Ishikawa (cell line): Measurements from ENCODE around the gene IGSF8.

Experiments
- CEBPB ChIP-seq: IDR thresholded peaks from 2 replicates; pipeline ENCODE4 v1.6.1; 2012
- CREB1 ChIP-seq: IDR thresholded peaks from 2 replicates; pipeline ENCODE4 v1.6.1; 2012; ENCODE audit warnings: low read depth
- EGR1 ChIP-seq: IDR thresholded peaks from 2 replicates; pipeline ENCODE4 v1.6.1; 2012
- EP300 ChIP-seq: IDR thresholded peaks from 2 replicates; pipeline ENCODE4 v1.6.1; 2012; ENCODE audit warnings: borderline replicate concordance
- FOXM1 ChIP-seq: IDR thresholded peaks from 2 replicates; pipeline ENCODE4 v1.6.1; 2012; ENCODE audit warnings: low read depth, borderline replicate concordance
- NFIC ChIP-seq: IDR thresholded peaks from 2 replicates; pipeline ENCODE4 v1.6.1; 2012
- RAD21 ChIP-seq: IDR thresholded peaks from 2 replicates; pipeline ENCODE4 v1.6.1; 2012; ENCODE audit warnings: low read depth
- TAF1 ChIP-seq: IDR thresholded peaks from 2 replicates; pipeline ENCODE4 v1.6.1; 2012; ENCODE audit warnings: low read depth, mild to moderate bottlenecking
- TCF12 ChIP-seq: IDR thresholded peaks from 2 replicates; pipeline ENCODE4 v1.6.1; 2012; ENCODE audit warnings: low read depth
- TEAD4 ChIP-seq: IDR thresholded peaks from 2 replicates; pipeline ENCODE4 v1.6.1; 2012
- YY1 ChIP-seq: IDR thresholded peaks from 2 replicates; pipeline ENCODE4 v1.6.1; 2012; ENCODE audit warnings: low read depth
- ZBTB7A ChIP-seq: IDR thresholded peaks from 2 replicates; pipeline ENCODE4 v1.6.1; 2012; ENCODE audit warnings: low read depth
- TF ChIP-seq, protein P1 (sequence below): IDR thresholded peaks from 2 replicates; pipeline ENCODE4 v1.6.1; 2012; ENCODE audit warnings: low read depth, mild to moderate bottlenecking
- TF ChIP-seq, protein P2 (sequence below): IDR thresholded peaks from 2 replicates; pipeline ENCODE4 v1.6.1; 2012
- TF ChIP-seq, protein P3 (sequence below): IDR thresholded peaks from 2 replicates; pipeline ENCODE4 v1.6.1; 2012

The IGSF8 gene

DNA sequence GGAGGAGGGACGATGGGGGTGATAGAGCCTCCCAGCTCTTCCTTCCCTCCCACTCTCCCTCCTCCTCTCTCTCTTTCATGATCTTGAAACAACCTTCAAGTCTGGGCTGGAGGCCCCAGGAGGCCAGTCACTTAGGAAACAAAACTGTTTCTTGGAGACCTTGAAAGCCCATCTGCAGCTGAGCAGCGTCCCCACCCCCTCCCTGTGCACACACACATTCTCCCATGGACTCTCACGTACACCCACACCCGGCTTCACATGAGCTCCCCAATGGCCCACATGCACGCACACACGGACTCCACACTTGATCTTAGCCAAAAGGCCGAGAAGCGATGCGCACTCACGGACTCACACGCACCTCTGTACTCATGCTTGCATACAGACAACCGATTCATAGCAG lies 13.9 kb upstream of the IGSF8 start:
- no peak for TF ChIP-seq EP300
- no peak for TF ChIP-seq RAD21
- TF ChIP-seq, protein P1, sequence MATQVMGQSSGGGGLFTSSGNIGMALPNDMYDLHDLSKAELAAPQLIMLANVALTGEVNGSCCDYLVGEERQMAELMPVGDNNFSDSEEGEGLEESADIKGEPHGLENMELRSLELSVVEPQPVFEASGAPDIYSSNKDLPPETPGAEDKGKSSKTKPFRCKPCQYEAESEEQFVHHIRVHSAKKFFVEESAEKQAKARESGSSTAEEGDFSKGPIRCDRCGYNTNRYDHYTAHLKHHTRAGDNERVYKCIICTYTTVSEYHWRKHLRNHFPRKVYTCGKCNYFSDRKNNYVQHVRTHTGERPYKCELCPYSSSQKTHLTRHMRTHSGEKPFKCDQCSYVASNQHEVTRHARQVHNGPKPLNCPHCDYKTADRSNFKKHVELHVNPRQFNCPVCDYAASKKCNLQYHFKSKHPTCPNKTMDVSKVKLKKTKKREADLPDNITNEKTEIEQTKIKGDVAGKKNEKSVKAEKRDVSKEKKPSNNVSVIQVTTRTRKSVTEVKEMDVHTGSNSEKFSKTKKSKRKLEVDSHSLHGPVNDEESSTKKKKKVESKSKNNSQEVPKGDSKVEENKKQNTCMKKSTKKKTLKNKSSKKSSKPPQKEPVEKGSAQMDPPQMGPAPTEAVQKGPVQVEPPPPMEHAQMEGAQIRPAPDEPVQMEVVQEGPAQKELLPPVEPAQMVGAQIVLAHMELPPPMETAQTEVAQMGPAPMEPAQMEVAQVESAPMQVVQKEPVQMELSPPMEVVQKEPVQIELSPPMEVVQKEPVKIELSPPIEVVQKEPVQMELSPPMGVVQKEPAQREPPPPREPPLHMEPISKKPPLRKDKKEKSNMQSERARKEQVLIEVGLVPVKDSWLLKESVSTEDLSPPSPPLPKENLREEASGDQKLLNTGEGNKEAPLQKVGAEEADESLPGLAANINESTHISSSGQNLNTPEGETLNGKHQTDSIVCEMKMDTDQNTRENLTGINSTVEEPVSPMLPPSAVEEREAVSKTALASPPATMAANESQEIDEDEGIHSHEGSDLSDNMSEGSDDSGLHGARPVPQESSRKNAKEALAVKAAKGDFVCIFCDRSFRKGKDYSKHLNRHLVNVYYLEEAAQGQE: no peak
- no peak for TF ChIP-seq NFIC
- TF ChIP-seq, protein P2, sequence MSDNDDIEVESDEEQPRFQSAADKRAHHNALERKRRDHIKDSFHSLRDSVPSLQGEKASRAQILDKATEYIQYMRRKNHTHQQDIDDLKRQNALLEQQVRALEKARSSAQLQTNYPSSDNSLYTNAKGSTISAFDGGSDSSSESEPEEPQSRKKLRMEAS: no peak
- no peak for TF ChIP-seq TAF1

DNA sequence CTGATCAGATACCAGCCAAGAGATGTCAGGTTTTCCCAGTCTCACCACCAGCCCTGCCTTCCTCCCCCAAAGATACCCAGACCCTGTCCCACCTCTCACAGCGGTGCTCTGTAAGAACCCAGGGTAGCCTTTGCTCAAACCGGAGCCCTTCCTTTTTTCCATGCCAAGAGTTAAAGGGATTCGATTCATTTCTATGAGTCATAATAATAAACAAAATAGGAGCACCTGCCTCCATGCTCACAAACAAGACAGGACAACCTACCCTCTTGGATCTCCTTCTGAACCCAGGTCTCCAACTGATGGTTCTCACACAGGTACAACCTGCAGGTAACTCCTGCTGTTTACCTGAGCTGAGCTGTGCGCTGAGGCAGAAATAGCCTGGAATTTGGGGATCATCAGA lies 11.3 kb upstream of the IGSF8 start:
- TF ChIP-seq FOXM1: no peak
- no peak for TF ChIP-seq RAD21
- no peak for TF ChIP-seq NFIC
- no peak for TF ChIP-seq EGR1
- TF ChIP-seq TEAD4: no peak
- TF ChIP-seq YY1: no peak
- TF ChIP-seq TAF1: no peak
- TF ChIP-seq TCF12: no peak
- TF ChIP-seq EP300: no peak
- no peak for TF ChIP-seq CREB1

DNA sequence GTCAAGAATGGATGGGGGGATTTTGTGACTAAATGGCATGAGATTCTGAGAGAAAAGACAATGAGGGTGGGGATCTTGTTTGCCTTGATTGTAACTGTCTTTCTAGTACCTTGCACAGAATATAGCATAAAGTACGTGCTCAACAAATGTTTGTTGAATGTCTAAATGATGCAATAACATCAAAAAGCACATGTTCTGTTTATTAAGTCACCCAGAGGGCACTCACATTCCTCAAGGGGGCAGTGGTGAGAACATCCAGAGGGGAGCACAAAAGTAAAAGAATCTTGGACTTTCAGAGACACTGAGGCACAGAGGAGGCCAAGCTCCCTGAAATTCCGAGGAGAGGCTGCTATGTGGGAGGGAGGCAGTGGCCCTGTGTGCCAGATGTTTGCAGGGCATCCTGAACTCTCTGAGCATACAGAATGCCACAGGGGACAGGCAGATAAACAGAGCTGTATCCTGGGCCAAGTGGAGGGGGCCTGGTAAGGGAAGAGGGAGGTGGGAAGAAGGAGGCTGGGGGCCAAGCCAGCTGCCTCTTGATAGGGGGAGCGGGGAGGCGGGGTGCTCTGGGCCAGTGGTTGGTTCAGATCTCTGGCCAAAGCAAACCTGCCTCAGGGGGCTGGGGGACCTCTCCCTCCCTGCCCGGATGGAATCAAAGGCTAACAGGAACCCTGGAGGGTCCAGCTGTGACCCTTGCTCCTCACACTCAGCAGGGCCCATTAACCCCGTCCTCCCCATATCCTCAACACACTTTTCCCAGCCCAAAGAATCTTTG lies 10.7 kb upstream of the IGSF8 start:
- TF ChIP-seq TEAD4 (peak; percentile 34), TAF1 (0 out of 2 replicates have a peak, but pooled peaks have one; percentile 38), EP300 (peak; percentile 53), ZBTB7A (0 out of 2 replicates have a peak, but pooled peaks have one; percentile 46), CREB1 (no peak), TCF12 (peak; percentile 50), CEBPB (peak; percentile 57; the same call in 1 of the 2 replicates), YY1 (no peak), NFIC (peak; percentile 45), FOXM1 (no peak), EGR1 (no peak), RAD21 (peak; percentile 15; the same call in 1 of the 2 replicates)
- TF ChIP-seq, protein P3, sequence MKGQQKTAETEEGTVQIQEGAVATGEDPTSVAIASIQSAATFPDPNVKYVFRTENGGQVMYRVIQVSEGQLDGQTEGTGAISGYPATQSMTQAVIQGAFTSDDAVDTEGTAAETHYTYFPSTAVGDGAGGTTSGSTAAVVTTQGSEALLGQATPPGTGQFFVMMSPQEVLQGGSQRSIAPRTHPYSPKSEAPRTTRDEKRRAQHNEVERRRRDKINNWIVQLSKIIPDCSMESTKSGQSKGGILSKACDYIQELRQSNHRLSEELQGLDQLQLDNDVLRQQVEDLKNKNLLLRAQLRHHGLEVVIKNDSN: no peak
- TF ChIP-seq, protein P1: no peak
- TF ChIP-seq, protein P2: peak; percentile 90

DNA sequence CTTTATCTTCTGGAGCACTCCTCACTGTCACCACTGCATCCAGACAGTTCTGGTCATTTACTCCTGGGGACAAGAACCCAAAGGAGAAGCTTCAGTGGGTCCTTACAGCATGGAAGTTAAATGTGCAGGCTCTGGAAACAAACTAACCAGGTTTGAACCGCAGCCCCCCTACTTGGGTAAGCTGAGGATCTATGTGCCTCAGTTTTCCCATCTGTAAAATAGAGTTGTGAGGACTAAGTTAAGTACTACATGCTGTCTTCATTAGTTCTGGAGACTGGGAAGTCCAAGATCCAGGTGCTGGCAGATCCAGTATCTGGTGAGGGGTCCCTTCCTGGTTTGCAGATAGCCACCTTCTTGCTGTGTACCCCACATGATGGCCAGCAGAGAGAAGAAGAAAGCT lies 9.1 kb upstream of the IGSF8 start:
- TF ChIP-seq EP300 (no peak), YY1 (no peak), RAD21 (no peak), NFIC (no peak)

DNA sequence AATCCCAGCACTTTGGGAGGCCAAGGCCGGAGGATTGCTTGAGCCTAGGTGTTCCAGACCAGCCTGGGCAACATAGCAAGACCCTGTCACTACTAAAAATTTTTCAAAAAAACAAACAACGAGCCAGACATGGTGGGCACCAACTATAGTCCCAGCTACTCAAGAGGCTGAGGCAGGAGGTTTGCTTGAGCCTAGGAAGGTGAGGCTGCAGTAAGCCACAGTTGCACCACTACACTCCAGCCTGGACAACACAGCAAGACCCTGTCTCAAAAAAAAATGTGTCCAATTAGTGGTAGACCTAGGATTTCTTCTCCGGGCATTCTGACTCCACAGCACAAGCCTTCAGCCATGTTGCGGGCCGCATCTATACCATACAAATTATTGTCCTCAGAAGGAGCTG lies 6.7 kb upstream of the IGSF8 start:
- TF ChIP-seq CEBPB: no peak
- no peak for TF ChIP-seq NFIC
- no peak for TF ChIP-seq YY1
- TF ChIP-seq EP300: no peak
- TF ChIP-seq TAF1: no peak
- no peak for TF ChIP-seq TEAD4

DNA sequence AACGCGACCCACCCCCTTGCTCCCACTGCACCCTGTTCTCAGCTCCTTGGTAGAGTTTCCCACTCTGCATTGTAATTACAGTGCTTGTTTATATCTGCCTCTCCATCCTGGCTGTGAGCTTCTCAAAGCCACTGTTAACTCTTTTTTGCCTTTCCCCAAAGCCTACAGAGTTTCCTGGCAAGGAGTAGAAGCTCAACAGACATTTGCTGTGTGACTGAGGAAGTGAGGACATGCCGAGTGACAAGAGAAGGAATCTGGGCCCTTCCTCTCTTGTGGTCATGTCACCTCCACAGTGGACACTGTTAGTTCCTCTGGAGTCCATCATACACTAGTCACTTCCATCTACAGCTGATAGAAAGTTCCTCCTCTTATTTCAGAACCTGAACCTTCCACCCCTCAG lies 6.1 kb upstream of the IGSF8 start:
- no peak; the same call in 1 of the 2 replicates for TF ChIP-seq TCF12
- TF ChIP-seq, protein P2: no peak
- TF ChIP-seq, protein P1: no peak
- no peak for TF ChIP-seq ZBTB7A
- TF ChIP-seq RAD21: no peak
- no peak for TF ChIP-seq TAF1
- no peak for TF ChIP-seq YY1
- no peak for TF ChIP-seq EGR1
- TF ChIP-seq CREB1: no peak
